ENCODE data around the gene ADARB2.

ADARB2 gene

DNA sequence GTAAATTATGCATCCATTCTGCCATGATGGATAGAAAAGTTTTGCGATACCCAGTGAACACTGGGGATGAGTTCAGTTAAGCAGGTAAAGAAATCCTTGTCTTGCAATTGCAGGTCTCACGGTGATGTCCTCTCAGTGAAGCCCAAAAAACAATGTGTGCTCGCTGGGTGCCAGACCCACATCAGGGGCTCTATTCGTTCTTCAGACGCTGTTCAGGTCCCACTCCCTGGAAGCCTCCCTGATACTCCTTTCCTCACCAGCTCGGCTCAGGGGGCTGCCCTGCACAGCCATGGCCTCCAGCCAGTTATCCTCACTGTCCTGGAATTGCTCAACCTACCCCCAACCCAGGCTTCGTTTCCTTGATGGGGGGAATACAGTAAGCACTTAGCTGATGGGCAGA is 323.5 kb downstream of the ADARB2 start:
- Histone ChIP-seq H2BK12ac (ENCODE audit: low read length) (no peak overlapping the region), H2AK5ac (ENCODE audit: low read depth, low read length) (no peak overlapping the region), H3K9me3 (replicated peaks in 1 of 2; ENCODE audit: control insufficient read depth in 2 of 2, insufficient read depth in 1 of 2, low read depth in 1 of 2, low read length in 2 of 2) (no peaks in the 10 kb centered on the region), H3K4ac (ENCODE audit: low read length) (no peak overlapping the region), H4K91ac (ENCODE audit: low read depth, low read length, poor library complexity) (no peak overlapping the region), H2BK15ac (ENCODE audit: low read length) (no peak overlapping the region), H3K27me3 (ENCODE audit: control insufficient read depth in 3 of 3, insufficient read depth in 3 of 3, low read depth in 1 of 3, low read length in 3 of 3) (peaks cover 0 to 4% (median 0%) of the 10 kb centered on the region in 3 experiments), H4K8ac (ENCODE audit: low read depth, low read length) (no peak overlapping the region), H3K14ac (ENCODE audit: low read length) (no peak overlapping the region), H2AFZ (ENCODE audit: low read length) (no peak overlapping the region), H3K18ac (ENCODE audit: low read length) (no peak overlapping the region), H3K23ac (ENCODE audit: low read depth, low read length, poor library complexity) (no peak overlapping the region), H3K9ac (ENCODE audit: low read depth, low read length, poor library complexity) (no peak overlapping the region), H3K79me1 (ENCODE audit: low read depth, low read length) (no peaks in the 10 kb centered on the region), H3K4me3 (ENCODE audit: low read length in 2 of 2) (no peak overlapping the region), H2BK120ac (ENCODE audit: low read depth, low read length) (no peak overlapping the region), H3K4me2 (ENCODE audit: insufficient read depth, low read length, poor library complexity, severe bottlenecking) (no peak overlapping the region), H3K36me3 (replicated peaks in 1 of 2; ENCODE audit: control insufficient read depth in 2 of 2, insufficient read depth in 2 of 2, low read length in 2 of 2) (no peaks in the 10 kb centered on the region), H3K4me1 (ENCODE audit: control insufficient read depth in 2 of 2, insufficient read depth in 1 of 2, low read depth in 1 of 2, low read length in 2 of 2) (no peaks in the 10 kb centered on the region), H2BK5ac (ENCODE audit: low read length) (no peak overlapping the region), H3K27ac (replicated peaks; ENCODE audit: low read length) (no peak overlapping the region)
- no peak for DNase-seq (ENCODE audit: low spot score)
- WGBS, 2 donors (ENCODE audit: extremely low coverage in 2 of 2, insufficient read length in 2 of 2, insufficient replicate concordance in 1 of 2): no CpG with 5 or more reads among the region's 7 CpGs

- Histone ChIP-seq H4K8ac (ENCODE audit: low read depth, low read length) (no peak overlapping the region), H3K14ac (ENCODE audit: low read length) (no peak overlapping the region), H3K23ac (ENCODE audit: low read depth, low read length, poor library complexity) (no peak overlapping the region), H2AFZ (ENCODE audit: low read length) (no peak overlapping the region), H3K18ac (ENCODE audit: low read length) (no peak overlapping the region), H3K79me1 (ENCODE audit: low read depth, low read length) (no peaks in the 10 kb centered on the region), H3K4me2 (ENCODE audit: insufficient read depth, low read length, poor library complexity, severe bottlenecking) (no peak overlapping the region), H3K9ac (ENCODE audit: low read depth, low read length, poor library complexity) (no peak overlapping the region), H2BK5ac (ENCODE audit: low read length) (no peak overlapping the region), H2BK120ac (ENCODE audit: low read depth, low read length) (no peak overlapping the region), H2BK12ac (ENCODE audit: low read length) (no peak overlapping the region), H3K4me1 (ENCODE audit: control insufficient read depth in 2 of 2, insufficient read depth in 1 of 2, low read depth in 1 of 2, low read length in 2 of 2) (no peaks in the 10 kb centered on the region), H3K9me3 (replicated peaks in 1 of 2; ENCODE audit: control insufficient read depth in 2 of 2, insufficient read depth in 1 of 2, low read depth in 1 of 2, low read length in 2 of 2) (no peaks in the 10 kb centered on the region), H4K91ac (ENCODE audit: low read depth, low read length, poor library complexity) (no peak overlapping the region), H3K4ac (ENCODE audit: low read length) (no peak overlapping the region), H2AK5ac (ENCODE audit: low read depth, low read length) (no peak overlapping the region), H3K36me3 (replicated peaks in 1 of 2; ENCODE audit: control insufficient read depth in 2 of 2, insufficient read depth in 2 of 2, low read length in 2 of 2) (no peaks in the 10 kb centered on the region), H3K27ac (replicated peaks; ENCODE audit: low read length) (no peak overlapping the region), H2BK15ac (ENCODE audit: low read length) (no peak overlapping the region), H3K4me3 (ENCODE audit: low read length in 2 of 2) (no peak overlapping the region), H3K27me3 (ENCODE audit: control insufficient read depth in 3 of 3, insufficient read depth in 3 of 3, low read depth in 1 of 3, low read length in 3 of 3) (peaks cover 0 to 4% (median 0%) of the 10 kb centered on the region in 3 experiments)
- no CpG with 5 or more reads among the region's 11 CpGs for WGBS, 2 donors (ENCODE audit: extremely low coverage in 2 of 2, insufficient read length in 2 of 2, insufficient replicate concordance in 1 of 2)
- DNase-seq (ENCODE audit: low spot score): no peak
Measured at GRCh38 chr10:1413256-1413655, 324.1 kb downstream of the ADARB2 start.

DNA sequence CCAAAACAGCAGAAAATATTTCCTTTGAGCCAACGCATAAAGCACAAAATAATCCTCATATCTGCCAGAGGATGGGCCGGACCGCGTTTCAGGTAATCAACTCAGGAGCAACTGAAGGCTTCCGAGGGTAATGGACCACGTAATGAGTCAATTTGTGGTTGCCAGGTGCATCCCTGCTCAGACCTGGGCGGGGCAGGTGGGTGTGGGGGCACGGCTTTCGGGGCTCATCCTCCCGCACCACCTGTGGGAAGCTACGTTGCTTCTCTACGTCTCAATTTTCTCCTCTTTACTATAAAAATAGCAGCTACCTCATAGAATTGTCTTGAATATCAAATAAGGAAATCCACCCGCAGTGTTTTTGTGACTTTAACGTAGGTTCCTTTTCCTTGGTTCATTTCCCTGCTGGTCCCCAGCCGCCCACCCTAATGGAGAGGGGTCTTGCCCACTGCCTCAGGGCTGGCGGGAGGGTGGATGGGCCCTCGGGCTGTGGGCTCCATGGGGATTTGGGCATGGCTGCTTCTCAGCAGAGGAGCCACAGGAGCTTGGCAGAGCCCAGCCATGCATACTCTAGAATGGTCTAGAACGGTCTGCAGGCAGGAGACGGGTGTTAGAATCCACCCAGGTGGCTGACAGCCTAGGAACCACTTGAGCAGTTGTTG is 324.7 kb downstream of the ADARB2 start:
- Histone ChIP-seq H2BK120ac (ENCODE audit: low read depth, low read length) (no peak overlapping the region), H2BK12ac (ENCODE audit: low read length) (no peak overlapping the region), H4K8ac (ENCODE audit: low read depth, low read length) (no peak overlapping the region), H3K14ac (ENCODE audit: low read length) (no peak overlapping the region), H3K23ac (ENCODE audit: low read depth, low read length, poor library complexity) (no peak overlapping the region), H3K36me3 (replicated peaks in 1 of 2; ENCODE audit: control insufficient read depth in 2 of 2, insufficient read depth in 2 of 2, low read length in 2 of 2) (no peaks in the 10 kb centered on the region), H3K4me1 (ENCODE audit: control insufficient read depth in 2 of 2, insufficient read depth in 1 of 2, low read depth in 1 of 2, low read length in 2 of 2) (no peaks in the 10 kb centered on the region), H2AFZ (ENCODE audit: low read length) (no peak overlapping the region), H3K9ac (ENCODE audit: low read depth, low read length, poor library complexity) (no peak overlapping the region), H4K91ac (ENCODE audit: low read depth, low read length, poor library complexity) (no peak overlapping the region), H2BK5ac (ENCODE audit: low read length) (no peak overlapping the region), H3K4ac (ENCODE audit: low read length) (no peak overlapping the region), H3K4me3 (ENCODE audit: low read length in 2 of 2) (no peak overlapping the region), H3K27me3 (ENCODE audit: control insufficient read depth in 3 of 3, insufficient read depth in 3 of 3, low read depth in 1 of 3, low read length in 3 of 3) (peaks cover 0 to 4% (median 0%) of the 10 kb centered on the region in 3 experiments), H2BK15ac (ENCODE audit: low read length) (no peak overlapping the region), H3K9me3 (replicated peaks in 1 of 2; ENCODE audit: control insufficient read depth in 2 of 2, insufficient read depth in 1 of 2, low read depth in 1 of 2, low read length in 2 of 2) (no peaks in the 10 kb centered on the region), H3K79me1 (ENCODE audit: low read depth, low read length) (no peaks in the 10 kb centered on the region), H2AK5ac (ENCODE audit: low read depth, low read length) (no peak overlapping the region), H3K27ac (replicated peaks; ENCODE audit: low read length) (no peak overlapping the region), H3K4me2 (ENCODE audit: insufficient read depth, low read length, poor library complexity, severe bottlenecking) (no peak overlapping the region), H3K18ac (ENCODE audit: low read length) (no peak overlapping the region)
- WGBS, 2 donors (ENCODE audit: extremely low coverage in 2 of 2, insufficient read length in 2 of 2, insufficient replicate concordance in 1 of 2): no CpG with 5 or more reads among the region's 19 CpGs
- DNase-seq (ENCODE audit: low spot score): no peak

DNA sequence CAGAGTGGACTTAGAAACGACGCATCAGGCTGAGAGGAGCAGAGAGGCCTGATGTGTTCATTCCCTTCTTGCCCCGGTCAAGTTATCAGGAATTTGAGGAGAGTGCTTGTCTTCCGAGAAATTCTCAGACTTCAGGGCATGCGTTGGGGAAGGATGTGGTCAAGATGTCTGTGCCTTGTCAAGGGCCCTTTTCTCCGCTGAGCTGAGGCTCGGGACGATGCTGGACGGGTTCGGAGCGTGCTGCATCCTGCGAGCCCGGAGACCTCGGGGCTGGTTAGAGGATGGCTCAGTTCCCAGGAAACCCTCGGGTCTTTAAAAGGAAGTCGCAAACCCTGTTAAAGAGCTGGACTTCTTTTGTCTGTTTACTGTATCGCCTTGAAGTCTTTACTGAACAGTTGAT is 325.4 kb downstream of the ADARB2 start:
- no peak overlapping the region for H3K18ac ChIP-seq (ENCODE audit: low read length)
- no peak overlapping the region for H2AK5ac ChIP-seq (ENCODE audit: low read depth, low read length)
- H4K91ac ChIP-seq (ENCODE audit: low read depth, low read length, poor library complexity): no peak overlapping the region
- H2BK15ac ChIP-seq (ENCODE audit: low read length): no peak overlapping the region
- H2BK5ac ChIP-seq (ENCODE audit: low read length): no peak overlapping the region
- H3K79me1 ChIP-seq (ENCODE audit: low read depth, low read length): no peaks in the 10 kb centered on the region
- H3K36me3 ChIP-seq (replicated peaks in 1 of 2; ENCODE audit: control insufficient read depth in 2 of 2, insufficient read depth in 2 of 2, low read length in 2 of 2): no peaks in the 10 kb centered on the region
- H3K4me1 ChIP-seq (ENCODE audit: control insufficient read depth in 2 of 2, insufficient read depth in 1 of 2, low read depth in 1 of 2, low read length in 2 of 2): no peaks in the 10 kb centered on the region
- H3K9ac ChIP-seq (ENCODE audit: low read depth, low read length, poor library complexity): no peak overlapping the region
- H3K4ac ChIP-seq (ENCODE audit: low read length): no peak overlapping the region
- no peak overlapping the region for H2BK120ac ChIP-seq (ENCODE audit: low read depth, low read length)
- no peak overlapping the region for H2BK12ac ChIP-seq (ENCODE audit: low read length)
- H3K27ac ChIP-seq (replicated peaks; ENCODE audit: low read length): no peak overlapping the region
- peaks cover 0 to 4% (median 0%) of the 10 kb centered on the region in 3 experiments for H3K27me3 ChIP-seq (ENCODE audit: control insufficient read depth in 3 of 3, insufficient read depth in 3 of 3, low read depth in 1 of 3, low read length in 3 of 3)
- no peaks in the 10 kb centered on the region for H3K9me3 ChIP-seq (replicated peaks in 1 of 2; ENCODE audit: control insufficient read depth in 2 of 2, insufficient read depth in 1 of 2, low read depth in 1 of 2, low read length in 2 of 2)
- H3K4me3 ChIP-seq (ENCODE audit: low read length in 2 of 2): no peak overlapping the region
- no peak overlapping the region for H3K23ac ChIP-seq (ENCODE audit: low read depth, low read length, poor library complexity)
- no peak overlapping the region for H4K8ac ChIP-seq (ENCODE audit: low read depth, low read length)
- DNase-seq (ENCODE audit: low spot score): no peak
- no CpG with 5 or more reads among the region's 17 CpGs for WGBS, 2 donors (ENCODE audit: extremely low coverage in 2 of 2, insufficient read length in 2 of 2, insufficient replicate concordance in 1 of 2)
- H3K14ac ChIP-seq (ENCODE audit: low read length): no peak overlapping the region
- no peak overlapping the region for H2AFZ ChIP-seq (ENCODE audit: low read length)
- no peak overlapping the region for H3K4me2 ChIP-seq (ENCODE audit: insufficient read depth, low read length, poor library complexity, severe bottlenecking)
